ENCODE data around the gene RNF152. TPM values are rescaled to one million over a fixed set of nuclear protein-coding genes. Genes with fewer than 3 reads are reported as not detected.
A peak's percentile ranks its signal among the peaks of the same experiment; 100 is the strongest.

RNF152 gene
- total RNA-seq, 1 donor from 2014 or later = 17.2 TPM

DNA sequence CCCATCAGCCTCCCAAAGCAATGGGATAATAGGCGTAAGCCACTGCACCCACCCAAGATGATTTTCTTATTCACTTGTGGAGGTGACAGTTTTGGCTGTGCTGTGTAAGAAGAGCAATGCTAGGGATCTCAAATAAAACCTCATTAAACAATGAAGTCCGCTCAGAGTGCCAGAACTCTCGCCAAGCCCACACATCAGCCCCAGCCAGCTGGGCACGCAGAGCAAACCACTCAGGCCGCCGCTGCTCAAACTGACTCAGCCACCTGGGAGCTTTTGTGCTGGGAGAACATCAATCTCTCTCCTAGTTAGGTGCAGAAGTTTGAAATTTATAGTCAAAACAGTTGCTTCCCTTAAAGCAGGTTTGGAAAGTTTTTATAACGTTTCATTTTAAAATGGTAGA is 47.6 kb downstream of the RNF152 start:
- H3K4me1 ChIP-seq (ENCODE audit: control insufficient read depth in 3 of 3, insufficient read depth in 3 of 3, low read length in 3 of 3) = no peaks in the 10 kb centered on the region
- H3K27me3 ChIP-seq (ENCODE audit: control insufficient read depth in 3 of 3, insufficient read depth in 3 of 3, low read length in 3 of 3) = no peaks in the 10 kb centered on the region
- H3K36me3 ChIP-seq (ENCODE audit: control insufficient read depth in 3 of 3, insufficient read depth in 3 of 3, low read length in 3 of 3) = no peaks in the 10 kb centered on the region
- no peak overlapping the region for H3K27ac ChIP-seq (ENCODE audit: low read depth, low read length)
- no peaks in the 10 kb centered on the region for H3K9me3 ChIP-seq (ENCODE audit: control insufficient read depth in 3 of 3, low read length in 3 of 3)
- no peak overlapping the region for H3K9ac ChIP-seq (ENCODE audit: low read depth in 1 of 3, low read length in 3 of 3)
- no peak overlapping the region for H3K4me3 ChIP-seq (ENCODE audit: low read length in 3 of 3)

DNA sequence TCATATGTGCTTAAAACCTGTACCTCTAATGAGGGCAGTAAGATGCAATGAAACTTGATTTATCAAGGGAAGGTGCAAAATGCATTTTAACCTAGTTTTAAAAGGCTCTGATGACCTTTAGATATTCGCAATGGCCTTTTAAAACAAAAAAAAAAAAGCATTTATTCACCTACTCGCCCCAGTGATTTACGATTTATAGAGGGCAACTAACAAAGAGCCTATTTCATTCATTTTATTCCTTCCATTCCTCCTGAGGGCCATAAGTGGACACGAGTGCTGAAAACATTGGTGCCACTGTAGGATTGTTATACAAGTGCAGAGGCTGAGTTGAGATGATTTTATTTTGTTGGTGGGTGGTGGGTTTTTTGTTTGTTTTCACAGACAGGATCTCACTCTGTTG is 48.1 kb downstream of the RNF152 start:
- Histone ChIP-seq H3K27me3 (ENCODE audit: control insufficient read depth in 3 of 3, insufficient read depth in 3 of 3, low read length in 3 of 3) (no peaks in the 10 kb centered on the region), H3K9me3 (ENCODE audit: control insufficient read depth in 3 of 3, low read length in 3 of 3) (no peaks in the 10 kb centered on the region), H3K27ac (ENCODE audit: low read depth, low read length) (no peak overlapping the region), H3K4me3 (ENCODE audit: low read length in 3 of 3) (no peak overlapping the region), H3K9ac (ENCODE audit: low read depth in 1 of 3, low read length in 3 of 3) (no peak overlapping the region), H3K36me3 (ENCODE audit: control insufficient read depth in 3 of 3, insufficient read depth in 3 of 3, low read length in 3 of 3) (no peaks in the 10 kb centered on the region), H3K4me1 (ENCODE audit: control insufficient read depth in 3 of 3, insufficient read depth in 3 of 3, low read length in 3 of 3) (no peaks in the 10 kb centered on the region)

DNA sequence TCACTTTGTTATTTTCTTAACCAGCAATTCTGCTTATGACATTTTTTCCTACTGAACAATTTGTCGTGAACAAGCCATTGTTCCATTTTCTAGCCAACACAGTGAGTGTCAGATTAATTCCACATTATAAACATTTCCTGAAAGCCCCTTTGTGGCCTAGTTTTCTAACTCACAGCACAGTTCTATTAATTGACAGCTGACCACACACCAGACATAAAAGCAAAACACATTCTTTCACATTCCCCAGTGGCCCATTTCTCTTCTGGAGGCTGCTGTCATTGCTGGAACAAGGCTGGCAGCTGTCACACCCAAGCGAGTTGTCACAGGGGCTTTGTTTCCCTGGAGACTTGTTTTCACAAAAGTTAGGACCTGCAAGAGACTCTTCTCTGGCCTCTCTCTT is 50.7 kb downstream of the RNF152 start:
- Histone ChIP-seq H3K36me3 (ENCODE audit: control insufficient read depth in 3 of 3, insufficient read depth in 3 of 3, low read length in 3 of 3) (no peaks in the 10 kb centered on the region), H3K27me3 (ENCODE audit: control insufficient read depth in 3 of 3, insufficient read depth in 3 of 3, low read length in 3 of 3) (no peaks in the 10 kb centered on the region), H3K9ac (ENCODE audit: low read depth in 1 of 3, low read length in 3 of 3) (no peak overlapping the region), H3K27ac (ENCODE audit: low read depth, low read length) (no peak overlapping the region), H3K4me1 (ENCODE audit: control insufficient read depth in 3 of 3, insufficient read depth in 3 of 3, low read length in 3 of 3) (no peaks in the 10 kb centered on the region), H3K9me3 (ENCODE audit: control insufficient read depth in 3 of 3, low read length in 3 of 3) (no peaks in the 10 kb centered on the region), H3K4me3 (ENCODE audit: low read length in 3 of 3) (no peak overlapping the region)

DNA sequence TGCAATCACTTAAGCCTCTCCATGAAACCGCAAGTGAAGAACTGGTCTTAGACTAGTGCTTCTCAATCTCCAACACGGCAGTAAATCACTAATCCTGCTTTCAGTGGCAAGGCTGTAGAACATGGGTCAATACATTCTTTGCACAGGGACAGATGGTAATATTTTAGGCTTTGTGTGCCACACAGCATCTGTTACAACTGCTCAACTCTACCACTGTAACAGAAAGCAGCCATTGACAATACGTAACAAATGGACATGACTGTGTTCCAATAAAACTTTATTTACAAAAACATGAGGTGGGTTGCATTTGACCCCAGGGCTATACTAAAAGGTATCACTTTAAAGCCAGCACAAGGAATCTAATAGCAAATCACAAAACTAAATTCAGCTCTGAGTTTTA is 51.1 kb downstream of the RNF152 start:
- H3K27ac ChIP-seq (ENCODE audit: low read depth, low read length) = no peak overlapping the region
- no peak overlapping the region for H3K4me3 ChIP-seq (ENCODE audit: low read length in 3 of 3)
- no peaks in the 10 kb centered on the region for H3K9me3 ChIP-seq (ENCODE audit: control insufficient read depth in 3 of 3, low read length in 3 of 3)
- no peak overlapping the region for H3K9ac ChIP-seq (ENCODE audit: low read depth in 1 of 3, low read length in 3 of 3)
- no peaks in the 10 kb centered on the region for H3K27me3 ChIP-seq (ENCODE audit: control insufficient read depth in 3 of 3, insufficient read depth in 3 of 3, low read length in 3 of 3)
- H3K36me3 ChIP-seq (ENCODE audit: control insufficient read depth in 3 of 3, insufficient read depth in 3 of 3, low read length in 3 of 3) = no peaks in the 10 kb centered on the region
- H3K4me1 ChIP-seq (ENCODE audit: control insufficient read depth in 3 of 3, insufficient read depth in 3 of 3, low read length in 3 of 3) = no peaks in the 10 kb centered on the region

DNA sequence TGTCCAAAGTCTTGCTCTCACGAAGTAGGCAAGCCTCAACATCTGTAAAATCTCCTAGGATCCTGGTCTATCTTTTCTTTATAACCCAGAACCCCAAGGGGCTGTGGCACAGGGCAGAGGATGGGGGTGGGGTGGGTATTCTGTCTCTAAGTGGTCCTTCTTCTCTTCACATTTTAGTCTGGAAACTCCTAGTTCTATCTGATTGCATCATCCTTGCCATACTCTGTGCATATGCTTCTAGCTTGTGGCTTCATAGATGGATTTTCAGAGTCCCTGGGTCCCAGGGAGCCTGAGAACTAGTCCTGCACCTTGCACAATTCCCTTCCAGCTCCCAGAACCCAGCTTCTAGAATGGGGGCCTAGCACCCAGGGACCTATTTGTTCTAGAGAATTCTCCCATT is 52.5 kb downstream of the RNF152 start:
- H3K9ac ChIP-seq (ENCODE audit: low read depth in 1 of 3, low read length in 3 of 3) = no peak overlapping the region

DNA sequence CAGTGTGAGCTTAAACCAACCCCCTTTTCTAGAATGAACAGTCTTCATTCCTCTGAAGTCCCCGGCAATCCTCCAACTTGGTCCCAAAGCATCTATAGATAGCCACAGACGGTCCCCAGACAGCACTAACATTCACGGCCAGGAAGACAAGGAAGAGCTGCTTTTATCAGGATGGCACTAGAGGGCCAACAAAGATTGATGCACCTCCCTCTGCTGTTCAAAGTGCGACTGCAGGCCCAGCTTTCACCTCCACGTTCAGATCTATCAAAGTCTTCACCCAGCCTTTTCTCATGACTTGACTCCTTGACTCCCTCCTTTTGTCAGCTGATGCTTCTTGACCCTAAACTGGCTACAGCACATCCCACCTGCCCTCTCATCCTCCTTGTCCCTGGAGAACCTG is 54.3 kb downstream of the RNF152 start:
- H3K27ac ChIP-seq (ENCODE audit: low read depth, low read length) = no peak overlapping the region
- H3K4me3 ChIP-seq (ENCODE audit: low read length in 3 of 3) = no peak overlapping the region
- no peaks in the 10 kb centered on the region for H3K9me3 ChIP-seq (ENCODE audit: control insufficient read depth in 3 of 3, low read length in 3 of 3)
- peaks cover 0 to 4% (median 0%) of the 10 kb centered on the region in 3 donors for H3K4me1 ChIP-seq (ENCODE audit: control insufficient read depth in 3 of 3, insufficient read depth in 3 of 3, low read length in 3 of 3)
- no peak overlapping the region for H3K9ac ChIP-seq (ENCODE audit: low read depth in 1 of 3, low read length in 3 of 3)
- H3K27me3 ChIP-seq (ENCODE audit: control insufficient read depth in 3 of 3, insufficient read depth in 3 of 3, low read length in 3 of 3) = no peaks in the 10 kb centered on the region
- H3K36me3 ChIP-seq (ENCODE audit: control insufficient read depth in 3 of 3, insufficient read depth in 3 of 3, low read length in 3 of 3) = no peaks in the 10 kb centered on the region

More for the DNA sequence above, 52.5 kb downstream of the RNF152 start:
- no peak overlapping the region for H3K27ac ChIP-seq (ENCODE audit: low read depth, low read length)
- H3K4me1 ChIP-seq (ENCODE audit: control insufficient read depth in 3 of 3, insufficient read depth in 3 of 3, low read length in 3 of 3) = no peaks in the 10 kb centered on the region
- H3K27me3 ChIP-seq (ENCODE audit: control insufficient read depth in 3 of 3, insufficient read depth in 3 of 3, low read length in 3 of 3) = no peaks in the 10 kb centered on the region
- no peaks in the 10 kb centered on the region for H3K9me3 ChIP-seq (ENCODE audit: control insufficient read depth in 3 of 3, low read length in 3 of 3)
- H3K4me3 ChIP-seq (ENCODE audit: low read length in 3 of 3) = no peak overlapping the region
- no peaks in the 10 kb centered on the region for H3K36me3 ChIP-seq (ENCODE audit: control insufficient read depth in 3 of 3, insufficient read depth in 3 of 3, low read length in 3 of 3)

DNA sequence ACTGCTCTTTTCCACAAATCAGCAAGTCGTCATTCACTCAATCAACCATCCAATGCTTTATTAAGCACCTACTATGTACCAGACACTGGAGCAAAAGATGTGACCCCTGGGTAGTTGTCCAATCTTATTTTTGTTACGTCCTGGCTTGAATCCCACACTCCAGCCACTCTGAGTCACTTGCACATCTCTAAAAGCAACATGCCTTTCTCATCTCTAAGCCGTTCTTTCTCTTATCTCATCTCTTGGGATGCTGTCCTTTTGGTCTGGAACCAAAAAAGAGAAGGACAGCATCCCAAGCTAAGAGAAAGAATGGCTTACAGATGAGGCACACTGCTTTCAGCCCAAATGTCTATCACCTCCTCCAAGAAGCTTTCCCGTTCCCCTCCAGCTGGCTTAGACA is 58.8 kb downstream of the RNF152 start:
- Histone ChIP-seq H3K27me3 (ENCODE audit: control insufficient read depth in 3 of 3, insufficient read depth in 3 of 3, low read length in 3 of 3) (no peaks in the 10 kb centered on the region), H3K9ac (ENCODE audit: low read depth in 1 of 3, low read length in 3 of 3) (no peak overlapping the region), H3K9me3 (ENCODE audit: control insufficient read depth in 3 of 3, low read length in 3 of 3) (no peaks in the 10 kb centered on the region), H3K4me3 (ENCODE audit: low read length in 3 of 3) (no peak overlapping the region), H3K27ac (ENCODE audit: low read depth, low read length) (no peak overlapping the region), H3K36me3 (ENCODE audit: control insufficient read depth in 3 of 3, insufficient read depth in 3 of 3, low read length in 3 of 3) (no peaks in the 10 kb centered on the region), H3K4me1 (ENCODE audit: control insufficient read depth in 3 of 3, insufficient read depth in 3 of 3, low read length in 3 of 3) (peaks cover 0 to 9% (median 7%) of the 10 kb centered on the region in 3 donors)

DNA sequence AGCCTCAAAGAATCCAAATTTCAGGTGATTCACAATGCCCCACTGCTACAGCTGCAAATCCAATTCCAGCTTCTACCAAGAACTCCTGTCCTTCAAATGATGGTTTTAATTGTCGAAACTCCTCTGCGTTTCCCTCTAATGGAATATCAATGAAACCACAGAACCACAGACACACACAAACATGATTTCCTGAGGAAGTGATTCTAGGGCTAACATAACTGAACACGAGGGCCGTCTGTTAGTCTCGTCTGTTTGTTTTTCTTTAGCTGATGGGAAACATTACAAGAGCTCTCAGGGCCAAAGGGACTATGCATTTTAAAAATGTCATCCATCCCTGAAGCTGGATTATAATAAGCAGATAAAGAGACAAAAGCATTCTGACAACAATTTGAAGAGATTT is 59.4 kb downstream of the RNF152 start:
- Histone ChIP-seq H3K4me3 (ENCODE audit: low read length in 3 of 3) (no peak overlapping the region), H3K27me3 (ENCODE audit: control insufficient read depth in 3 of 3, insufficient read depth in 3 of 3, low read length in 3 of 3) (no peaks in the 10 kb centered on the region), H3K36me3 (ENCODE audit: control insufficient read depth in 3 of 3, insufficient read depth in 3 of 3, low read length in 3 of 3) (no peaks in the 10 kb centered on the region), H3K9me3 (ENCODE audit: control insufficient read depth in 3 of 3, low read length in 3 of 3) (no peaks in the 10 kb centered on the region), H3K4me1 (ENCODE audit: control insufficient read depth in 3 of 3, insufficient read depth in 3 of 3, low read length in 3 of 3) (peaks cover 0 to 9% (median 7%) of the 10 kb centered on the region in 3 donors), H3K9ac (ENCODE audit: low read depth in 1 of 3, low read length in 3 of 3) (no peak overlapping the region), H3K27ac (ENCODE audit: low read depth, low read length) (peak overlapping the region; percentile 5)

DNA sequence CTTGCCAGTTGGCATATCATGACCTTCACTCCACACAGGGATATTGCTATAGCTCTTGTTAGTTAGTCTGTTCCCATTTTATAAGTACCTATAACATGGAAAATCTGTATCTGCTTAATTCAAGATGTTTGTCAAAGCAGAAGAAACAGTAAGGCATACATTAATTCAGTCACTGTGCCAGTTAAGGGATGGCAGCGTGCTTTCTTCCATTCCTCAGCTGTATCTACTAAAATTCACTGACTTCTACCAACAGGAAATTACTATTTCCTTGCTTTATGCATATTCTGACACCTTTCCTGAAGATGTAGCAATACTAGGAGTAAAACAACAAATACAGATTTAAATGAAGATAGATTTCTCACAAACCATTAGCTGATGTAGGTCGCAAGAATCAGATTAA is 59.9 kb downstream of the RNF152 start:
- H3K27ac ChIP-seq (ENCODE audit: low read depth, low read length) = peak overlapping the region; percentile 5
- no peak overlapping the region for H3K9ac ChIP-seq (ENCODE audit: low read depth in 1 of 3, low read length in 3 of 3)

DNA sequence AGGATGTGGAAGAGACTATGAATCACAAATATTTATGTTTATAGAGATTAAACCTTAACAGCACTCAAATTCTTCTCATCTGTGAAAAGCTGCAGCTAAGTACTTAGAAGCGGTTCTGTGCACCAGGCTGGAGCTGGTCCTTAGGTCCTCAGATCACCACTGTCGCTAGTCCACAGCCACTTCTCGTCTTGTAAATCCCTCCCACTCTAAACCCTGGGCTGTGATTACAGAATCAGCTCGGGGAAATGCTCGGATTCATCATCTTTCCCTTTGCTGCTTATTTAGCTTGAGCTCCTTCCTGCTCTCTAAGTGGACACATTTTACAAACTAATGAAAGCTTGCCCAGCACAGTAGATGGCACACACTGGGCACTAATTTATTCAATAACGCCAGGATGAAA is 61.7 kb downstream of the RNF152 start:
- Histone ChIP-seq H3K9me3 (ENCODE audit: control insufficient read depth in 3 of 3, low read length in 3 of 3) (no peaks in the 10 kb centered on the region), H3K9ac (ENCODE audit: low read depth in 1 of 3, low read length in 3 of 3) (no peak overlapping the region), H3K27ac (ENCODE audit: low read depth, low read length) (no peak overlapping the region), H3K4me3 (ENCODE audit: low read length in 3 of 3) (no peak overlapping the region), H3K27me3 (ENCODE audit: control insufficient read depth in 3 of 3, insufficient read depth in 3 of 3, low read length in 3 of 3) (no peaks in the 10 kb centered on the region), H3K36me3 (ENCODE audit: control insufficient read depth in 3 of 3, insufficient read depth in 3 of 3, low read length in 3 of 3) (no peaks in the 10 kb centered on the region), H3K4me1 (ENCODE audit: control insufficient read depth in 3 of 3, insufficient read depth in 3 of 3, low read length in 3 of 3) (peaks cover 0 to 9% (median 7%) of the 10 kb centered on the region in 3 donors)

More for the DNA sequence above, 59.9 kb downstream of the RNF152 start:
- Histone ChIP-seq H3K36me3 (ENCODE audit: control insufficient read depth in 3 of 3, insufficient read depth in 3 of 3, low read length in 3 of 3) (no peaks in the 10 kb centered on the region), H3K4me1 (ENCODE audit: control insufficient read depth in 3 of 3, insufficient read depth in 3 of 3, low read length in 3 of 3) (peaks cover 0 to 9% (median 7%) of the 10 kb centered on the region in 3 donors), H3K27me3 (ENCODE audit: control insufficient read depth in 3 of 3, insufficient read depth in 3 of 3, low read length in 3 of 3) (no peaks in the 10 kb centered on the region), H3K4me3 (ENCODE audit: low read length in 3 of 3) (no peak overlapping the region), H3K9me3 (ENCODE audit: control insufficient read depth in 3 of 3, low read length in 3 of 3) (no peaks in the 10 kb centered on the region)

DNA sequence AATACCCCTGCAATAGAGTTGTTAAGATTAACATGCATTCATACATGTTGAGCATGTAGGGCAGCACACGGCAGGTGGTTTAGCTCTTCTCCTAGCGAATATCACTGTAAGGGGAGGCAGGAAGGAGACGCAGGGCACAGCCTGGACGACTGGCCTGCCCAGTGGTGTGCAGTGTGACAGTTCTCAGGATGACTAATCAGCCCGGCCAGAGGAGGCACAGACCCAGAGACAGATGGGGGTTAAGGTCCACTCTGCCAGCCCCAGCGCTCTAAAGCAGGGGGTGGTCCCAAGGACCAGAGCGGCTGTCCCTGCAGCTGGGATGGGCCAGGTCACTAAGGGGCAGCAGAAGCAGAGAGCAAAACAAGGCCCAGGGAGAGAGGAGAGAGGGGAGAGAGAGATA is 63.7 kb downstream of the RNF152 start:
- Histone ChIP-seq H3K4me1 (ENCODE audit: control insufficient read depth in 3 of 3, insufficient read depth in 3 of 3, low read length in 3 of 3) (peaks cover 0 to 9% (median 7%) of the 10 kb centered on the region in 3 donors), H3K9me3 (ENCODE audit: control insufficient read depth in 3 of 3, low read length in 3 of 3) (no peaks in the 10 kb centered on the region), H3K27ac (ENCODE audit: low read depth, low read length) (no peak overlapping the region), H3K4me3 (ENCODE audit: low read length in 3 of 3) (no peak overlapping the region), H3K9ac (ENCODE audit: low read depth in 1 of 3, low read length in 3 of 3) (no peak overlapping the region), H3K27me3 (ENCODE audit: control insufficient read depth in 3 of 3, insufficient read depth in 3 of 3, low read length in 3 of 3) (no peaks in the 10 kb centered on the region), H3K36me3 (ENCODE audit: control insufficient read depth in 3 of 3, insufficient read depth in 3 of 3, low read length in 3 of 3) (no peaks in the 10 kb centered on the region)
